Nephron (organoid): ENCODE results near the gene ANKH.

ENCODE experiments used
- H3K27ac Mint-ChIP-seq, 3 experiments: 2 replicates each; pipeline ENCODE4 v1.8.0; 2020; ENCODE audit warnings: mixed read lengths in 3 of 3, mild to moderate bottlenecking in 2 of 3, moderate library complexity in 1 of 3
- H3K27me3 Mint-ChIP-seq: 2 replicates; pipeline ENCODE4 v1.8.0; 2021; ENCODE audit warnings: low read depth, mild to moderate bottlenecking, moderate library complexity, mixed read lengths
- H3K36me3 Mint-ChIP-seq: 2 replicates; pipeline ENCODE4 v1.8.0; 2020; ENCODE audit warnings: low read depth, mixed read lengths
- H3K4me1 Mint-ChIP-seq: 2 replicates; pipeline ENCODE4 v1.8.0; 2020; ENCODE audit warnings: mixed read lengths
- H3K4me3 Mint-ChIP-seq, 3 experiments: 2 replicates each; pipeline ENCODE4 v1.8.0; 2020; ENCODE audit warnings: mild to moderate bottlenecking in 3 of 3, mixed read lengths in 3 of 3, moderate library complexity in 2 of 3
- H3K9me3 Mint-ChIP-seq: 2 replicates; pipeline ENCODE4 v1.8.0; 2020; ENCODE audit warnings: mixed read lengths
- CTCF ChIP-seq, 3 experiments: fragments of 200-600 bp; sonication (generic); IDR thresholded peaks; one replicate each; pipeline ENCODE4 v1.5.0; 2021; ENCODE audit warnings: antibody characterized with exemption in 3 of 3; ENCODE audit not compliant: unreplicated experiment in 3 of 3

ANKH gene

GRCh38 chr5:14712131-14712530, 159.4 kb downstream of the ANKH start:
- Mint-ChIP-seq H3K4me3 (no peak overlapping the region), H3K36me3 (peaks cover 83% of the 10 kb centered on the region), H3K9me3 (peaks cover 1% of the 10 kb centered on the region), H3K27ac (no peak overlapping the region), H3K27me3 (no peaks in the 10 kb centered on the region), H3K4me1 (peaks cover 5% of the 10 kb centered on the region)
- no peak for TF ChIP-seq CTCF (IDR thresholded peaks at IDR 0.05; ENCODE audit: unreplicated experiment in 3 of 3)

DNA sequence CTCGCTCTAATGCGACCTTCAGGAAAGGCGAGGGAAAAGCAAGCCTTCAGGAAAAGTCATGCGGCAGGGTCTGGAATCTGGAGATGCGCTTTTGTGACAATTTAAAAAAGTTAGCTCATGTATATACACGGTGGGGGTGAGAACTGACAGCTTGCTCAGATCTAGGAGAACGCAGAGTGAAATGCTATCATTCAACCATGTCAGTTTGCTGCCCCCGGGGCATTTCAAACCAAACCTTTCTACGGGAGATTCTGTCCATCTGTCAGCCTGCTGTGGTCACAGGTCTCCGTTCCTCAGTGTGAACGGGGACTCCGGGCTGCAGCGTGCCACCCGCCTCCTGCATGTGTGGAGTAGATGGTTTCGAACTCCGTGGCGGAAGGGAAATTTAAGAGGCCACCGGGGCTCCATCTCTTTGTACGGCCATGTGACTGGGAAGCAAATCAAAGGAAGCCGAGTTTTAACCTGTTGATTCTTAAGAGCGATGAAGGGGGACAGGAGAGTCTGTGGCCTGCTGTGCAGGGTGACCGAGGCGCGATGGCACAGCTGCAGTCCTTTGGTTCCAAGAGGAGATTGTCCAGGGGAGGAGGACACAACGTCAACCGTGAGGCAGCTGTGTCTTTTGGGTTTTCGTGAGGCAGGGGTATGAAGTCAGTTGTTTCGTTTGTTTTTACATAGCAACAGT, 161.1 kb downstream of the ANKH start:
- H3K36me3 Mint-ChIP-seq: peaks cover 83% of the 10 kb centered on the region
- no peak overlapping the region for H3K27ac Mint-ChIP-seq
- peaks cover 9% of the 10 kb centered on the region for H3K4me1 Mint-ChIP-seq
- no peak for TF ChIP-seq CTCF (IDR thresholded peaks at IDR 0.05; ENCODE audit: unreplicated experiment in 3 of 3)
- H3K4me3 Mint-ChIP-seq: no peak overlapping the region
- no peaks in the 10 kb centered on the region for H3K27me3 Mint-ChIP-seq
- no peaks in the 10 kb centered on the region for H3K9me3 Mint-ChIP-seq

DNA sequence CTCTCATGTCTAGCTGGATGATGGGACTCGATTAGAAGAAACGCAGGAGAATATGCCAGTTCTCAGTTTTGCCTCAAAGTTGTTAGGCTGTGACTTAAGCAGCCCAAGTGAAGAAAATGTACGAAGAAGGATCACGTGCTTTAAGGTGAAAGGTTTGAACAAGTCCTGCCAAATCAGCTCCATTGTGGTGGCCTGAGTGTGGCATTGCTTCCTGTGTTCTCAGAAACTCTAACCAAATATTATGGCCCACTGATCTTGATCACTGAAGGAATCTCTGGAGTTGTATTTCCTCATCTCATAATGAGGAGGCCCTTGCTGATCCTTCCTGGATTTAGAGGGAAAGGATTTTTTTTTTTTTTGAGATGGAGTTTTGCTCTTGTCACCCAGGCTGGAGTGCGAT, 163.0 kb downstream of the ANKH start:
- H3K9me3 Mint-ChIP-seq: no peaks in the 10 kb centered on the region
- H3K27ac Mint-ChIP-seq: no peak overlapping the region
- no peak overlapping the region for H3K4me3 Mint-ChIP-seq
- H3K4me1 Mint-ChIP-seq: peaks cover 5% of the 10 kb centered on the region
- H3K36me3 Mint-ChIP-seq: peaks cover 77% of the 10 kb centered on the region
- TF ChIP-seq CTCF (IDR thresholded peaks at IDR 0.05; ENCODE audit: unreplicated experiment in 3 of 3): no peak
- H3K27me3 Mint-ChIP-seq: no peaks in the 10 kb centered on the region

DNA sequence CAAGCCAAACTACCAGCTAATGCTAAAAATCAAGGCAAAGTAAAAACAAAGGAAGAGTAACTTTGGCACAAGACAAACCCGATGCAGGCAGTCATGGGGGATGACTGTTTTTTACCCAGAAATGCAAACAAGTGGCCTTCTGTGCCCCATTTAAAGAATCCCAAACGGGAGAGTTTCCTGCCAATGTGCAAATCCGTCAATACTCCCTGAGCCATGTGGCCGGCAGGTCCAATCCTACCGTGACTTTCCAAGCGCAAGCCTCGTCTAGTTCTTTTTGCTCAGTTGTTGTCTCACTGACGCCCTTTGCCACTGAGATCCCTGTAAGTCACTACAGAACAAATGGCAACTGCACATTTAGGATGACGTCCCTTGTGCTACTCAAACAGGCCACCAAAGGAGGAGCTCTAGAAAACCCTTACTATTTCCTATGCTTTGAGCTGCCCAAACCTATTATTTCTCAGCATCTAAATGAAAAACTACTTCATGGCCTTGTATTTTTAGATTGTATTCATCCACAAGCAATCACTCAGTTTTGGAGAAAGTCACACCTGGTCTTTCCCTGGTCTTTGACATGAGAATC, 163.7 kb downstream of the ANKH start:
- Mint-ChIP-seq H3K4me3 (no peak overlapping the region), H3K27ac (no peak overlapping the region), H3K4me1 (peaks cover 5% of the 10 kb centered on the region), H3K9me3 (no peaks in the 10 kb centered on the region), H3K36me3 (peaks cover 79% of the 10 kb centered on the region), H3K27me3 (no peaks in the 10 kb centered on the region)
- TF ChIP-seq CTCF (IDR thresholded peaks at IDR 0.05; ENCODE audit: unreplicated experiment in 3 of 3): no peak

DNA sequence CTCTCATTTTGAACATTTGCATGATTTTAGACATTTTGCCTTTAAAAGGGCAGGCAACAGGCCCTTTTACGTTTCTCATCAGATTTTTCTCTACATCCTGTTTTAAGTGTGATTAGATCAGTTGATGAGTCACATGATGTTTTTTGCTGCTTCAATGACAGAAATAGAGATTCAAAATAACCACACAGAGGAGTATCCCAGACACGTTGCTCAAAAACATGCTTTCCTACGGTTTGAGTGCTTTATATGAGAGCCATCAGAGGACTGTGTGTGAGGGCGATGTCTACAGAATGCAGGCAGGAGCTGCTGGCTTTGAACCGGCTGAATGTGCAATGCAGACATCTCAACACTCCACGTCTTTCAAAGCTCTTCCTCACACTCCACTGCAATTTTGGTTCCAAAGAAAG, 165.0 kb downstream of the ANKH start:
- no peaks in the 10 kb centered on the region for H3K27me3 Mint-ChIP-seq
- no peak for TF ChIP-seq CTCF (IDR thresholded peaks at IDR 0.05; ENCODE audit: unreplicated experiment in 3 of 3)
- peak overlapping the region in 1 of 3 experiments; percentile 80 for H3K27ac Mint-ChIP-seq
- peaks cover 77% of the 10 kb centered on the region for H3K36me3 Mint-ChIP-seq
- no peaks in the 10 kb centered on the region for H3K9me3 Mint-ChIP-seq
- peaks cover 5% of the 10 kb centered on the region for H3K4me1 Mint-ChIP-seq
- no peak overlapping the region for H3K4me3 Mint-ChIP-seq

DNA sequence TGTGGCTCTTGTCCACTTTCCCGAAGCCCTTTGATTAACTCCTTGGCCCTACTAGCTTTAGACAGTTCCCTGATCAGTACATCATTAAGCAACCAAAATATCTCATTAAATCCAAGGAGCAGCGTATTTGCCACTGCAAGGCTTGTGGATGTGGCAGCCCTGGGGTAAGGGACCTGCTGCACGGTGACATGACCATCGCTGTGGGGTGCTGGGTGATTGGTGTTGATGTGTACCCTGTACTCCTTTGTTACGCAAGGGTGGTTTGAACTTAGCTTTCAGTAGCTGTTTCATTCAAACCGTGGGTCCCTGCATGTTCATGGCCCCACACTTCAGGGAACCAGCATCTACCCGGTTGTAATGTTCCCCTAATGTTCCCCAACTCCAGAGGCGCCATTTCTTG, 166.0 kb downstream of the ANKH start:
- TF ChIP-seq CTCF (IDR thresholded peaks at IDR 0.05; ENCODE audit: unreplicated experiment in 3 of 3): no peak
- Mint-ChIP-seq H3K9me3 (no peaks in the 10 kb centered on the region), H3K27ac (no peak overlapping the region), H3K4me1 (peaks cover 5% of the 10 kb centered on the region), H3K27me3 (no peaks in the 10 kb centered on the region), H3K36me3 (peaks cover 68% of the 10 kb centered on the region), H3K4me3 (no peak overlapping the region)
